Esophagus muscularis mucosa (tissue), 4 donors: ENCODE results near the gene AKAP13. TPM values are rescaled to one million over a fixed set of nuclear protein-coding genes. Genes with fewer than 3 reads are reported as not detected.

ENCODE experiments used
- DNase-seq: peaks from one replicate; pipeline ENCODE4 v3.0.0-alpha.2; 2017; ENCODE audit errors: extremely low spot score
- H3K27ac ChIP-seq, 4 donors: fragments of 200-600 bp; sonication (generic); replicated peaks in 1 of 4; 1 replicate in 3 of 4; 2 replicates in 1 of 4; pipeline ENCODE4 v1.5.1; 2016 to 2019; ENCODE audit warnings: mild to moderate bottlenecking in 1 of 4
- H3K27me3 ChIP-seq, 4 donors: fragments of 200-600 bp; sonication (generic); one replicate each; pipeline versions ENCODE4 v1.5.1 to v1.6.0; 2016 to 2019
- H3K36me3 ChIP-seq, 4 donors: fragments of 200-600 bp; sonication (generic); one replicate each; pipeline ENCODE4 v1.5.1; 2016 to 2019
- H3K4me1 ChIP-seq, 4 donors: fragments of 200-600 bp; sonication (generic); one replicate each; pipeline ENCODE4 v1.5.1; 2016 to 2019
- H3K4me3 ChIP-seq, 4 donors: fragments of 200-600 bp; sonication (generic); 1 replicate in 2 of 4; 2 replicates in 2 of 4; pipeline ENCODE4 v1.5.1; 2016 to 2019; ENCODE audit warnings: mild to moderate bottlenecking in 4 of 4, moderate library complexity in 1 of 4
- H3K9me3 ChIP-seq, 4 donors: fragments of 200-600 bp; sonication (generic); 1 replicate in 3 of 4; 2 replicates in 1 of 4; pipeline ENCODE4 v1.5.1; 2016 to 2019
- CTCF ChIP-seq, 3 experiments: fragments of 200-600 bp in 2 of 3; fragments of 450-650 bp in 1 of 3; sonication (generic) in 2 of 3; IDR thresholded peaks; one replicate each; pipeline ENCODE4 v1.5.1; 2017 to 2019; ENCODE audit warnings: antibody characterized with exemption in 3 of 3, mild to moderate bottlenecking in 2 of 3, moderate library complexity in 1 of 3
- EP300 ChIP-seq: sonication (generic); formaldehyde crosslinking; IDR thresholded peaks from one replicate; pipeline ENCODE4 v1.6.1; 2017; ENCODE audit warnings: antibody characterized with exemption
- POLR2A ChIP-seq: fragments of 450-650 bp; IDR thresholded peaks from one replicate; pipeline ENCODE4 v1.6.1; 2017; ENCODE audit warnings: antibody characterized with exemption, moderate library complexity, mild to moderate bottlenecking, low read depth
- POLR2AphosphoS5 ChIP-seq, 2 donors: sonication (generic); formaldehyde crosslinking; IDR thresholded peaks; one replicate each; pipeline ENCODE4 v1.6.1; 2017; ENCODE audit warnings: antibody characterized with exemption in 2 of 2
- WGBS: methylation state at CpG from one replicate; pipeline ENCODE4 v1.1.5; 2018; 5-methylcytosine and 5-hydroxymethylcytosine counted together
- intact Hi-C: fragments of 100-400 bp; cut with DNase I; formaldehyde crosslinking; loops from one replicate; pipeline ENCODE4 v1.15.1; 2023
- total RNA-seq, 4 donors: library from RNA; depleted of rRNA; stranded (reverse); fragments of >200 nt; gene quantifications; one replicate each; pipeline versions ENCODE4 v1.1.0 to v1.2.1, GENCODE V29; 2016

AKAP13 gene
- total RNA-seq, 4 donors from 2014 or later = 232 to 323 (median 284) TPM

- H3K9me3 ChIP-seq = no peaks in the 10 kb centered on the region
- no peak for DNase-seq
- no peak overlapping the region for H3K4me3 ChIP-seq
- intact Hi-C loops = no loop called here
- 84% methylated on average over 7 of the region's 13 CpGs for WGBS
- no peak for TF ChIP-seq POLR2A
- TF ChIP-seq POLR2AphosphoS5 (IDR thresholded peaks at IDR 0.05) = no peak
- no peak for TF ChIP-seq CTCF (IDR thresholded peaks at IDR 0.05)
- no peak for TF ChIP-seq EP300
- H3K27ac ChIP-seq = peak overlapping the region in 2 of 4 donors; percentile 48 to 58
- peaks cover 0 to 30% (median 7%) of the 10 kb centered on the region in 4 donors for H3K36me3 ChIP-seq
- H3K27me3 ChIP-seq = no peaks in the 10 kb centered on the region
- peaks cover 30 to 85% (median 69%) of the 10 kb centered on the region in 4 donors for H3K4me1 ChIP-seq
Observed at GRCh38 chr15:85757073-85757938, 376.9 kb downstream of the AKAP13 start.

- WGBS = 85% methylated on average over 15 of the region's 17 CpGs
- peak overlapping the region in 2 of 4 donors; percentile 48 to 58 for H3K27ac ChIP-seq
- TF ChIP-seq POLR2A = no peak
- TF ChIP-seq POLR2AphosphoS5 (IDR thresholded peaks at IDR 0.05) = no peak
- no peak for TF ChIP-seq CTCF (IDR thresholded peaks at IDR 0.05)
- TF ChIP-seq EP300 = no peak
- H3K9me3 ChIP-seq = no peaks in the 10 kb centered on the region
- DNase-seq = no peak
- intact Hi-C loops = no loop called here
- H3K4me3 ChIP-seq = no peak overlapping the region
- no peaks in the 10 kb centered on the region for H3K27me3 ChIP-seq
- peaks cover 33 to 86% (median 70%) of the 10 kb centered on the region in 4 donors for H3K4me1 ChIP-seq
- H3K36me3 ChIP-seq = peaks cover 0 to 30% (median 7%) of the 10 kb centered on the region in 4 donors
Observed at GRCh38 chr15:85757939-85758654, 377.7 kb downstream of the AKAP13 start.

- Histone ChIP-seq H3K27ac (peak overlapping the region in 1 of 4 donors; percentile 58), H3K4me1 (peaks cover 38 to 91% (median 75%) of the 10 kb centered on the region in 4 donors), H3K27me3 (peaks cover 0 to 3% (median 0%) of the 10 kb centered on the region in 4 donors), H3K4me3 (no peak overlapping the region), H3K36me3 (peaks cover 0 to 30% (median 7%) of the 10 kb centered on the region in 4 donors), H3K9me3 (no peaks in the 10 kb centered on the region)
- TF ChIP-seq CTCF (IDR thresholded peaks at IDR 0.05) = no peak
- intact Hi-C loops = no loop called here
- whole genome bisulfite sequencing = 100% methylated on average over 6 of the region's 21 CpGs
- no peak for DNase-seq
Observed at GRCh38 chr15:85758655-85758978, 378.2 kb downstream of the AKAP13 start.

GRCh38 chr15:85759376-85759775, 379.0 kb downstream of the AKAP13 start:
- H3K4me3 ChIP-seq = no peak overlapping the region
- H3K9me3 ChIP-seq = no peaks in the 10 kb centered on the region
- intact Hi-C loops = no loop called here
- TF ChIP-seq CTCF (IDR thresholded peaks at IDR 0.05) = no peak
- TF ChIP-seq POLR2A = no peak
- 44% methylated on average over 3 of the region's 13 CpGs for WGBS
- peaks cover 0 to 3% (median 0%) of the 10 kb centered on the region in 4 donors for H3K27me3 ChIP-seq
- no peak overlapping the region for H3K27ac ChIP-seq
- peaks cover 45 to 95% (median 82%) of the 10 kb centered on the region in 4 donors for H3K4me1 ChIP-seq
- no peak for DNase-seq
- H3K36me3 ChIP-seq = peaks cover 0 to 30% (median 7%) of the 10 kb centered on the region in 4 donors
